HG02840 (cell line): ENCODE data around the gene TTC8.
"Not testable (repeated sequence)": the region's sequence is repeated elsewhere in the genome, so short reads cannot be mapped to it uniquely, and the experiment has no call there.

Source experiments
- ATAC-seq: cut with Tn5 transposase; IDR thresholded peaks from one replicate; pipeline ENCODE4 v1.9.1; 2021; ENCODE audit warnings: mild to moderate bottlenecking, moderate library complexity, moderate number of reproducible peaks; ENCODE audit not compliant: unreplicated experiment, low FRiP score

Gene TTC8

DNA sequence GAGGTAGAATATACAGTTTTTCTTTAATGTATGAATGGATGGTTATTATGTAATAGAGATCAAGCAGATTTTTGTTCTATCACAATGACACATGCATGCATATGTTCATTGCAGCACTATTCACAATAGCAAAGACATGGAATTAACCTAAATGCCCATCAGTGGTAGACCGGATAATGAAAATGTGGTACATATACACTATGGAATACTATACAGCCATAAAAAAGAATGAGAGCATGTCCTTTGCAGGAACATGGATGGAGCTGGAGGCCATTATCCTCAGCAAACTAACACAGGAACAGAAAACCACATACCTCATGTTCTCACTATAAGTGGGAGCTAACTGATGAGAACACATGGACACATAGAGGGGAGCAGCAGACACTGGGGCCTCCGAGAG is 34.7 kb downstream of the TTC8 start:
- not testable (repeated sequence) for ATAC-seq

DNA sequence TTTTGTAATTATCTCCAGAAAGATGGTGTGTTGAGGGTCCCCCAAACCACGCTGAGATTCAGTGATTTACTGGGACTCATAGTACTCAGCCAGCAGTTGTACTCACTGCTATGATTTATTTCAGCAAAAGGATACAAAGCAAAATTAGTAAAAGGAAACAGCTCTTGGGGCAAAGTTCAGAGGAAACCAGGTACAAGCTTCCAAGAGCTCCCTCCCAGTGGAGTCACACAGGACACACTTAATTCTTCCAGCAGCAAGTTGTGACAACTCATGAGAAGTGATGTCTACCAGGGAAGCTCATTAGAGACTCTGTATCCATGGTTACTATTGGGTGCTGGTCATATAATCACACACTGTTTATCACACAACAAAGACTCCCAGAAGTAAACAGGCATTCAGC is 38.7 kb downstream of the TTC8 start:
- ATAC-seq = no peak

DNA sequence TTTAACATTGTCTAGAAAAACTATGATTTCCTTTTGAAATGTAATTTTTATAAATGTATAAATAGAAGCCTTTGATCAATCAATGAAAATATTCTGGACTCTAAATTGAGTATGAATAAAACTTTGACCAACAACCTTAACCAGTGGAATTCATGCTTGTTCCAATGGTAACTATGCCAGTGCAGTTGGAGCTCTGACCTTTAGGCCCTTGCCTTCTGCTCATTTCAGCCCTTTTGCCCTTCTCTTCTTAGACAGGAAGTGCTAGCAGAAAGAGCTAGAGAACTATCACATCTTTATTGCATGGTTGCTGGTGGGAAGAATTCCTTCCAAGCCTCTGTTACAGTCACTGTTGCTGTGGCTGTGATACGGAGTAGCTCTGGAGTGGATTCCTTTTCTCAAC is 39.7 kb downstream of the TTC8 start:
- ATAC-seq = no peak

- no peak for ATAC-seq
These were observed 41.9 kb downstream of the TTC8 start for GRCh38 chr14:88866305-88866704.

- ATAC-seq = no peak
These were observed 44.2 kb downstream of the TTC8 start for GRCh38 chr14:88868558-88869159.

- no peak for ATAC-seq
These were observed 46.3 kb downstream of the TTC8 start for GRCh38 chr14:88870777-88871176.

GRCh38 chr14:88871429-88871828 is 47.0 kb downstream of the TTC8 start:
- ATAC-seq = no peak

DNA sequence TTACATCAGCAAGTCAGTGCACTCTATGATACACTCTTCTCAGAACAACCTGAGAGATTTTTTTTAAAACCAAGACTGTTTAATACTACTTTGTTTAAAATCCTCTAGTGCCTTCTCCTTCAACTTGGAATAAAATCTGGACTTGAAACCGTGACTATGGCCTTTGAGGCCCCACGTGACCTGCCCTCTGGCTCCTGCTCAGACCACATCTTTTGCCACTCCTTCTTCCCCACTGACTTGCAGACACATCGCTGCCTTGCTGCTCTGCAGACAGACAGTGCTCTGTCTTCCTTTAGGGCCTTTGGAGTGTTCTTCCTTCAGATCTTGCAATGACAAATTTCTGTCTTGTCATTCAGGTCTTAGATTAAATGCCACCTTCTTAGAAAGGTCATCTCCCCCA is 48.5 kb downstream of the TTC8 start:
- ATAC-seq = no peak

DNA sequence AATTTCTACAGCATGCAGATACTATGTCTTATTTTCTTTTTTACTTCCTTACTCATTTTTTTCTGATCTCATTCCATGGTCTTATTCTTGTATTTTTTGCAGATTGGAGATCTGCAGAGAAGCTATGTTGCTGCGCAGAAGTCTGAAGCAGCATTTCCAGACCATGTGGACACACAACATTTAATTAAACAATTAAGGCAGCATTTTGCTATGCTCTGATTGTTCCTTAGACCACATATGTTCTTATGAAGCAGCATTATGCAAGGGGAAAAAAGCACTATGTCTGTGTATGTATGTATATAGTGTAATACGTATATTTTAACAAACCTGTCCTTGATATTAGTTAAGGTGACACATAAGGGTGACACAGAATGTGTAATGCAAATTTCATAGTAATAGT is 52.7 kb downstream of the TTC8 start:
- ATAC-seq = no peak

- no peak for ATAC-seq
These were observed 54.6 kb downstream of the TTC8 start for GRCh38 chr14:88879022-88879421.

- no peak for ATAC-seq
These were observed 57.8 kb downstream of the TTC8 start for GRCh38 chr14:88882236-88882635.

- ATAC-seq = no peak
These were observed 70.7 kb downstream of the TTC8 start for GRCh38 chr14:88895116-88895515.

DNA sequence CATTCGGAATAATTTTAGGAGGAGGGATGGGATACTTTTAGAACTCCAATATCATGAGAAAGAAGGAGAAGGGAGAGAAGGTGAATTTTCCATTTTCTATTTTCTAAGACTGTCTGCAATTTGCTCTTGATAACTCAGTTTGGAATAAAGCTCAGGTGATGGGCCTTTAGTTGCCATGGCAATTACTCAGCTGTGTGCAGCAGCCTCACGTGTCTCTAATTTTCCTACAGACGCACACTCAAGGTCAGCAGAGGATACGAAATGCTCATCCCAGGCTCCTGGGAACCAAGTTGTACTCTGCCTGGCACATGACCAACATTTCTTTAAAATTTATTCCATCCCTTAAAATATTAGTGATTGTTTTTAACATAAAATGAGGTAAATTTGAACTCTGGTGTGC is 76.7 kb downstream of the TTC8 start:
- ATAC-seq = no peak

GRCh38 chr14:88901991-88902390 is 77.5 kb downstream of the TTC8 start:
- no peak for ATAC-seq

DNA sequence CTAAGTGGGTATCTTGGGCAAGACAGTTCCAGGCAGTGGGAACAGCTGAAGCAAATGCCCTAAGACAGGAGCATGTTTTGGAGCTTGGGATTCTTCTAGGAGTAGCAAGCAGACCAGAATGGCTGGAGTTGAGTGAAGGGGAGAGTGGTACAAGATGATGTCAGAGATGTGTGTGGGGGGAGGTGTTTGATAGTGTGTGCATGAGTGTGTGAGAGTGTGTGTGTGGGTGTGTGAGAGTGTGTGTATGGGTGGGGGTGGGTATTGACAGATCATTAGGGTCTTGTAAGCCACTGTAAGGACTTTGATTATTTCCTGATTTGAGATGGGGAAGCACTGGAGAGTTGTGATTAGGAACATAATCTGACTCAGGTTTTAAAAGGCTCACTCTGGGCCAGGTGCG is 78.4 kb downstream of the TTC8 start:
- no peak for ATAC-seq

- no peak for ATAC-seq
These were observed 79.8 kb downstream of the TTC8 start for GRCh38 chr14:88904206-88904647.

DNA sequence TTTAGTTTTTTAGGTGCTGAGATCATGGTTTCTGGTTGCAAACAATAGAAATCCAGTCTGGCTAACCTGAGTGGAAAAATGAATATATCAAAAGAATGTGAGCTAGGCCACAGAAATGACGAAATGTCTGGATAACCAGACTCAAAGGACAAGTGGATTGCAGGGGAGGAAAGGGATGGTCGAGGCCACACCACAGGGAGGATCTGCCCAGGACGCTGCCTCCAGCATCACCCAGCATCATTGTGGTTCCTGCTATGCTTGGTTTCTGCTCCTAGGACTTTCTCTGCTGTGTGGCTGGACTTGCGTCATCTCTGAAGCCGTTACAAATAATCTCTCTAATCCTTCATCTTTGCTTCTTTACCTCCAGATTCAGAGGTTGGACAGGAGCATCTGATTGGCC is 80.4 kb downstream of the TTC8 start:
- ATAC-seq = no peak

- ATAC-seq = no peak
These were observed 83.8 kb downstream of the TTC8 start for GRCh38 chr14:88908216-88908615.

DNA sequence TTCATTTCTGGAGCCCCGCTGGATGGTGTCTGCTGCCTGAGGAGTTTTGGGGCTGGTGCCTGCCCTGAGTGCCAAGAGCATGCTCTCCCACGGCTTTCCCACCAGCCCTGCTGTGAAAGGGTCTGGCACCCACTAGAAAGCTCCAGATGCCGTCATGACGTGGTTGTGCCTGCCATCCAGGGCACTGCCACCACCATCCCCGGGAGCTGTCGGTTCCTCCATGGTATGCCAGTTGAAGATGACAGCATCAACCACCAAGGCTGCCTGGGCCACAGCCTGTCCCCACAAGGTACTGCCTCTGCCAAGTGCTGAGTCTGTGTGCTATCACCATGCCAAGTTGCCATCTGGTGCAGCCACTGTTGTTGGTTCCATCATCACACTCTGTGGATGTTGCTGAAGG is 85.9 kb downstream of the TTC8 start:
- ATAC-seq = no peak

GRCh38 chr14:88911809-88912208 is 87.4 kb downstream of the TTC8 start:
- no peak for ATAC-seq

- ATAC-seq = no peak
These were observed 90.5 kb downstream of the TTC8 start for GRCh38 chr14:88914956-88915355.

GRCh38 chr14:88919502-88919901 is 95.1 kb downstream of the TTC8 start:
- ATAC-seq = no peak
